HG03575 (cell line): ENCODE results near the gene ATF7.
"Not testable (repeated sequence)": the region's sequence is repeated elsewhere in the genome, so short reads cannot be mapped to it uniquely, and the experiment has no call there.

Experiments used
- ATAC-seq: cut with Tn5 transposase; IDR thresholded peaks from one replicate; pipeline ENCODE4 v1.9.1; 2021; ENCODE audit not compliant: unreplicated experiment, insufficient number of reproducible peaks, low FRiP score; ENCODE audit errors: extremely low read depth

ATF7 gene

DNA sequence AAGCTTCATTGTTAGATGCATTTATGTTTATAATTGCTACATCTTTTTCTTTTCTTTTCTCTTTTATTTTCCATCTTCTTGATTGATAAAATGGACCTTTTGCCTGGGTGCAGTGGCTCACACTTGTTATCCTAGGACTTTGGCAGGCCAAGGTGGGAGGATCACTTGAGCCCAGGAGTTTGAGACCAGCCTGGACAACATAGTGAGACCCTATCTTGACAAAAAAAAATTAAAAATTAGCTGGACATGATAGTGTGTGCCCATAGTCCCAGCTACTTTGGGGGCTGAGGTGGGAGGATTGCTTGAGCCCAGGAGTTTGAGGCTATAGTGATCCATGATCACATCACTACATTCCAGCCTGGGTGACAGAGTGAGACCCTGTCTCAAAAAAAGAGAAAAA, 9.5 kb upstream of the ATF7 start:
- not testable (repeated sequence) for ATAC-seq

- ATAC-seq: no peak
Observed at GRCh38 chr12:53631721-53632120, 5.5 kb upstream of the ATF7 start.

- ATAC-seq: no peak
Observed at GRCh38 chr12:53627919-53628318, 1.7 kb upstream of the ATF7 start.

- no peak for ATAC-seq
Observed at GRCh38 chr12:53626702-53627169, 554 bp upstream of the ATF7 start.

GRCh38 chr12:53625373-53625945, 723 bp downstream of the ATF7 start:
- no peak for ATAC-seq

GRCh38 chr12:53624956-53625355, 1.2 kb downstream of the ATF7 start:
- no peak for ATAC-seq

GRCh38 chr12:53624458-53624857, 1.7 kb downstream of the ATF7 start:
- ATAC-seq: no peak

GRCh38 chr12:53623548-53624385, 2.4 kb downstream of the ATF7 start:
- no peak for ATAC-seq

GRCh38 chr12:53622724-53623123, 3.5 kb downstream of the ATF7 start:
- no peak for ATAC-seq

- ATAC-seq: no peak
Observed at GRCh38 chr12:53618275-53618674, 7.9 kb downstream of the ATF7 start.

- no peak for ATAC-seq
Observed at GRCh38 chr12:53617700-53618099, 8.5 kb downstream of the ATF7 start.

GRCh38 chr12:53616950-53617349, 9.2 kb downstream of the ATF7 start:
- no peak for ATAC-seq

DNA sequence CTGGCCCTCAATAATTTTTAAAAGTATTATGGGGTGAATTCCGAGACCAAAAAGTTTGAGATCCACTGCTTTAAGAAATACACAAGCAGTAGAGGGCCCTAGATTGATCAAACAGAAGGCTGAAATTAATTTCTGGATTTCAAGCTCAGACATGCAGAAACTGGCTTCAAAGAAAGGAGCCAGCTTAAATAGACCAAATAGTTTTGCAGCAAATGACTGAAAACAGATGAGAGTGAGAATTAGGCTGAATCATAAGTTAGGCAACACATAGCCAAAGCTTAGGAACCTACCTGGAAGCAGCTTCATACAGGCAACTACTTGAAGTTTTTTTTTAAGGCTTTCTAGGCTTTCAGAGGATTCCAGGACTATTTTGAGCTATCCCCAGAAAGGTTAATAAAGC, 12.4 kb downstream of the ATF7 start:
- no peak for ATAC-seq

GRCh38 chr12:53612978-53613377, 13.2 kb downstream of the ATF7 start:
- no peak for ATAC-seq

DNA sequence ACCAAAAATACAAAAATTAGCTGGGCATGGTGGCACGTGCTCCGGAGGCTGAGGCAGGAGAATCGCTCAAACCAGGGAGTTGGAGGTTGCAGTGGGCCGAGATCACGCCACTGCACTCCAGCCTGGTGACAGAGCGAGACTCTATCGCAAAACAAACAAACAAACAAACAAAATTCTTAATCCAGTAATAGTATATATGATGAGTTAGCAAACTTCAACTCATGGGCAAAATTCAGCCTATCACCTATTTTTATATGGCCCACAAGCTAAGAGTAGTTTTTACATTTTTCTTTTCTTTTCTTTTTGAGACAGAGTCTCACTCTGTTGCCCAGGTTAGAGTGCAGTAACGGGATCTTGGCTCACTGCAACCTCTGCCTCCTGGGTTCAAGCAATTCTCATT, 14.9 kb downstream of the ATF7 start:
- ATAC-seq: no peak

DNA sequence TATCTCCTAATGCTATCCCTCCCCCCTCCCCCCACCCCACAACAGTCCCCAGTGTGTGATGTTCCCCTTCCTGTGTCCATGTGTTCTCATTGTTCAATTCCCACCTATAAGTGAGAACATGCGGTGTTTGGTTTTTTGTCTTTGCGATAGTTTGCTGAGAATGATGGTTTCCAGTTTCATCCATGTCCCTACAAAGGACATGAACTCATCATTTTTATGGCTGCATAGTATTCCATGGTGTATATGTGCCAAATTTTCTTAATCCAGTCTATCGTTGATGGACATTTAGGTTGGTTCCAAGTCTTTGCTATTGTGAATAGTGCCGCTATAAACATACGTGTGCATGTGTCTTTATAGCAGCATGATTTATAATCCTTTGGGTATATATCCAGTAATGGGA, 19.5 kb downstream of the ATF7 start:
- ATAC-seq: not testable (repeated sequence)

DNA sequence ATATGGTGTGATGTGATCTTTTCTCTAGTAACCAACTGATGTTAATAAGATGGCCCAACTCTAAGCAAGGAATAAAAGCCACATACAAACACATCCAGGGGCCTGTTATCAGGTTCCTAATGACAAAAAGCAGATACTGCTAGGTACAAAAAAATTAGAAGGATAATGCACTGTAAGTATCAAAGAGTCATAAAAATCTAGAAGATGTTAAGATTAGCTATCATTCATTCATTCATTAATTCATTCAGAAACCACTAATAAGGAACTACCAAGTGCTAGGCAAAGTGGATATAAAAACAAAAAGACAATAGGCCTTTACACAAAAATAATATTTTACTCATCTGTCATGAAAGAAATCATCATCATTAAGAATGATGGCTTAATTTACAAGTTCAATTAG, 21.6 kb downstream of the ATF7 start:
- ATAC-seq: no peak

DNA sequence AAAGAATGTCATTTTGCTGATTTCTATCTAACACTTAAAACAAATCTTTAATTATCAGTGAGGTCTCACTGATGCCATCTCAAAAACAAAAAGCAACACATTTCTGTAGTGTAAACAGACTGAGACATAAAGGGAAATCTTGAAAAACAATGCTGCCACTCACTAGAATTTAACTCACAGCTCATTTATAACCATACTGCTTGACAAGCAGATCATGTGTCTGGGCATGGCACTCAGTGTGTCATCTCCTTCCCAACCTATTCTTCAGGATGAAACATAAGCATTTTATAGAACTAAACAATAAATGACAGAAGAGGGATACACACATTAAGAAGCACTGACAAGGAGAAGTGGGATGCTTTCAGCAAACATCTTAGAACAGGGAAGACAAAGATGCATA, 22.4 kb downstream of the ATF7 start:
- no peak for ATAC-seq

DNA sequence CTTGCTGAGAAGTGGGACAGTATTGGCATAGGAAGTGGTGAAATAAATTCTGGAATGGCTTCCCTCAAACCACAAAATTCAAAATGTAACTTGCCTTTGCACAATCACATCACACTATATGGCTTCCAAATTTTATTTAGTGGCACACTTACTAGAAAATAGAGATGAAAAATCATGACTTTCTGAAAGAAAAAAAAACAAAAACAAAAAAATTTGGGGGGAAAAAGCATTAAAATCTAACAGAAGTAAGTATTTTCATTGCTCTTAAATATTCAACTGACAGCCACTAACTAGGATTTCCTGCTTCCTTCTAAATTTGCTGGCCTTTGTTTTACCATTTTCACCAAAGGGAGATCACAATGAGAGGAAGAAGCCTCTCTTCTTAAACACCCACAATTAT, 23.0 kb downstream of the ATF7 start:
- no peak for ATAC-seq

DNA sequence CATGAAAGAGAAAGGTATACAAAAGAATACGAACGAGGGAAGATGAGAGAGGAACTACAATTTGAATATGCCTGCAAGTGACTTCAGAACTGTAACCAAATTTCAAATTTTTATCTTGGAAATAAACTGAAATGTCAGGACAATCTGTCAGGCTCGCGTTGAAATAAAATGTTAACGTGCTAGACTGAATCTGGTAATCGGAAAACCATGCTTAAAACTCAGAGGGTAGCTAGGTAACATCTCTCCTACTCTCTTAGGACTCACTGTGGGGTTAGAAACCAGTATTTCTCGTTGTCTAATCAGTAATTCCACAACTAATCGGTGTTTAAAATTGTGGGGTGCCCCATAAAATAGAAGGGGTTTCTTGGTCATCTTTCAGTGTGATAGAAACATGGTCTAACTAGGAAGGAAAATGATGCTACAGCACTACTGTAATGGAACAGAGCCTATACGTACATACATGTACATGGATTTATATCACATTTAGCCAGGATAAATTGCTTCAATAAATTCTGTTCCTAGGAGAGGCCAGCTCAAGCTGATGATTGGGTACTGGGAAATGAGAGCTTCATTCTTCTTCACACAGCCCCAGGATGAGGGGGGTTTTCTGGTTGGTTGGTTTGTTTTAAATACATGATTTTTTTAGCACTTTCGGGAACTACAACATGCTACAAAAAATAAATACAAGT, 23.9 kb downstream of the ATF7 start:
- ATAC-seq: no peak
